Measurements from ENCODE around the gene DAGLA.

The DAGLA gene

GRCh38 chr11:61735391-61735790 lies 55.2 kb downstream of the DAGLA start:
- no peak overlapping the region for H3K4me3 ChIP-seq (ENCODE audit: low read length)
- no peak for DNase-seq (ENCODE audit: low read depth)
- no peak for TF ChIP-seq CTCF (conservative IDR thresholded peaks at IDR 0.05; ENCODE audit: low read depth, low read length)

GRCh38 chr11:61736310-61736709 lies 56.1 kb downstream of the DAGLA start:
- no peak for TF ChIP-seq CTCF (conservative IDR thresholded peaks at IDR 0.05; ENCODE audit: low read depth, low read length)
- H3K4me3 ChIP-seq (ENCODE audit: low read length) = no peak overlapping the region
- DNase-seq (ENCODE audit: low read depth) = no peak

- no peak overlapping the region for H3K4me3 ChIP-seq (ENCODE audit: low read length)
- TF ChIP-seq CTCF (conservative IDR thresholded peaks at IDR 0.05; ENCODE audit: low read depth, low read length) = no peak
- DNase-seq (ENCODE audit: low read depth) = no peak
Observed at GRCh38 chr11:61737131-61737530, 56.9 kb downstream of the DAGLA start.

GRCh38 chr11:61737636-61738386 lies 57.6 kb downstream of the DAGLA start:
- no peak for DNase-seq (ENCODE audit: low read depth)
- no peak for TF ChIP-seq CTCF (conservative IDR thresholded peaks at IDR 0.05; ENCODE audit: low read depth, low read length)
- no peak overlapping the region for H3K4me3 ChIP-seq (ENCODE audit: low read length)

- no peak for DNase-seq (ENCODE audit: low read depth)
- H3K4me3 ChIP-seq (ENCODE audit: low read length) = no peak overlapping the region
- TF ChIP-seq CTCF (conservative IDR thresholded peaks at IDR 0.05; ENCODE audit: low read depth, low read length) = no peak
Observed at GRCh38 chr11:61738776-61739175, 58.6 kb downstream of the DAGLA start.

- TF ChIP-seq CTCF (conservative IDR thresholded peaks at IDR 0.05; ENCODE audit: low read depth, low read length) = no peak
- no peak overlapping the region for H3K4me3 ChIP-seq (ENCODE audit: low read length)
- DNase-seq (ENCODE audit: low read depth) = no peak
Observed at GRCh38 chr11:61739413-61739812, 59.2 kb downstream of the DAGLA start.

- no peak for DNase-seq (ENCODE audit: low read depth)
- no peak overlapping the region for H3K4me3 ChIP-seq (ENCODE audit: low read length)
- TF ChIP-seq CTCF (conservative IDR thresholded peaks at IDR 0.05; ENCODE audit: low read depth, low read length) = no peak
Observed at GRCh38 chr11:61739966-61740365, 59.8 kb downstream of the DAGLA start.

Data from retinal pigment epithelial cell (primary cell).